Measurements from ENCODE around the gene CCNG2. TPM values are rescaled to one million over a fixed set of nuclear protein-coding genes. Genes with fewer than 3 reads are reported as not detected.

Gene CCNG2
- total RNA-seq, 1 experiment from 2014 or later, result 34.1 TPM

- H3K9me2 ChIP-seq (ENCODE audit: insufficient read depth), result no peaks in the 10 kb centered on the region
- ChIA-PET POLR2A (no interaction called here), CTCF (no interaction called here), RAD21 (ENCODE audit: low non-redundant PET in 1 of 2, low total read pairs in 2 of 2, uncharacterized antibody in 2 of 2, unreplicated experiment in 2 of 2) (no interaction called here)
- no peak overlapping the region for H3K4me2 ChIP-seq (ENCODE audit: low read length)
- no peaks in the 10 kb centered on the region for H4K20me1 ChIP-seq (ENCODE audit: insufficient read depth)
- H3K9me3 ChIP-seq (ENCODE audit: control insufficient read depth in 1 of 2, insufficient read depth in 1 of 2, low read depth in 1 of 2, low read length in 2 of 2), result no peaks in the 10 kb centered on the region
- no TSS peak for BruUV-seq (replicated peaks)
- intact Hi-C loops (cut with micrococcal nuclease), result no loop called here
- H3K27me3 ChIP-seq (ENCODE audit: insufficient read depth, low read length), result peaks cover 2% of the 10 kb centered on the region; the same call in 1 of the 2 replicates
- DNase-seq (ENCODE audit: low read depth, low spot score) (no peak), ATAC-seq (no peak)
- H3K27ac ChIP-seq (ENCODE audit: low read depth, low read length), result no peak overlapping the region
- no peak overlapping the region for H2AFZ ChIP-seq (ENCODE audit: low read depth, low read length, poor library complexity, severe bottlenecking)
- H3K4me1 ChIP-seq (ENCODE audit: control insufficient read depth in 1 of 2, insufficient read depth in 2 of 2, low read length in 2 of 2), result no peaks in the 10 kb centered on the region
- no peak overlapping the region for H3K4me3 ChIP-seq (replicated peaks in 1 of 2; ENCODE audit: low read depth in 1 of 2, low read length in 2 of 2)
- H3K36me3 ChIP-seq (ENCODE audit: control insufficient read depth in 1 of 2, insufficient read depth in 2 of 2, low read length in 2 of 2), result no peaks in the 10 kb centered on the region
- H3K9ac ChIP-seq (ENCODE audit: low read length), result no peak overlapping the region
- no peak for TF ChIP-seq YY1 (IDR thresholded peaks at IDR 0.05; ENCODE audit: extremely low read depth, insufficient replicate concordance, low read depth, low read length)
- TF ChIP-seq ZFX (IDR thresholded peaks at IDR 0.05), result no peak
- TF ChIP-seq EGR1 (IDR thresholded peaks at IDR 0.05; ENCODE audit: low read depth), result no peak
- TF ChIP-seq POLR2A (IDR thresholded peaks at IDR 0.05; ENCODE audit: borderline replicate concordance, extremely low read depth, insufficient read depth, insufficient read length), result no peak
- TF ChIP-seq, protein P1, sequence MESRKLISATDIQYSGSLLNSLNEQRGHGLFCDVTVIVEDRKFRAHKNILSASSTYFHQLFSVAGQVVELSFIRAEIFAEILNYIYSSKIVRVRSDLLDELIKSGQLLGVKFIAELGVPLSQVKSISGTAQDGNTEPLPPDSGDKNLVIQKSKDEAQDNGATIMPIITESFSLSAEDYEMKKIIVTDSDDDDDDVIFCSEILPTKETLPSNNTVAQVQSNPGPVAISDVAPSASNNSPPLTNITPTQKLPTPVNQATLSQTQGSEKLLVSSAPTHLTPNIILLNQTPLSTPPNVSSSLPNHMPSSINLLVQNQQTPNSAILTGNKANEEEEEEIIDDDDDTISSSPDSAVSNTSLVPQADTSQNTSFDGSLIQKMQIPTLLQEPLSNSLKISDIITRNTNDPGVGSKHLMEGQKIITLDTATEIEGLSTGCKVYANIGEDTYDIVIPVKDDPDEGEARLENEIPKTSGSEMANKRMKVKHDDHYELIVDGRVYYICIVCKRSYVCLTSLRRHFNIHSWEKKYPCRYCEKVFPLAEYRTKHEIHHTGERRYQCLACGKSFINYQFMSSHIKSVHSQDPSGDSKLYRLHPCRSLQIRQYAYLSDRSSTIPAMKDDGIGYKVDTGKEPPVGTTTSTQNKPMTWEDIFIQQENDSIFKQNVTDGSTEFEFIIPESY (IDR thresholded peaks at IDR 0.05; ENCODE audit: extremely low read depth, insufficient replicate concordance, low read length), result no peak
- TF ChIP-seq CEBPB (IDR thresholded peaks at IDR 0.05; ENCODE audit: low read depth), result no peak
- no peak for TF ChIP-seq CTCF (IDR thresholded peaks at IDR 0.05 in 2 of 3, conservative IDR thresholded peaks at IDR 0.05 in 1 of 3; ENCODE audit: borderline replicate concordance in 1 of 3, insufficient read depth in 1 of 3, low read depth in 2 of 3, low read length in 2 of 3)
- TF ChIP-seq SRF (IDR thresholded peaks at IDR 0.05; ENCODE audit: low read depth), result no peak
- TF ChIP-seq CBX3 (IDR thresholded peaks at IDR 0.05; ENCODE audit: low read depth), result no peak
- no peak for TF ChIP-seq EZH2 (IDR thresholded peaks at IDR 0.05)
- TF ChIP-seq FOSL1 (IDR thresholded peaks at IDR 0.05; ENCODE audit: low read depth), result no peak
- TF ChIP-seq, protein P2, sequence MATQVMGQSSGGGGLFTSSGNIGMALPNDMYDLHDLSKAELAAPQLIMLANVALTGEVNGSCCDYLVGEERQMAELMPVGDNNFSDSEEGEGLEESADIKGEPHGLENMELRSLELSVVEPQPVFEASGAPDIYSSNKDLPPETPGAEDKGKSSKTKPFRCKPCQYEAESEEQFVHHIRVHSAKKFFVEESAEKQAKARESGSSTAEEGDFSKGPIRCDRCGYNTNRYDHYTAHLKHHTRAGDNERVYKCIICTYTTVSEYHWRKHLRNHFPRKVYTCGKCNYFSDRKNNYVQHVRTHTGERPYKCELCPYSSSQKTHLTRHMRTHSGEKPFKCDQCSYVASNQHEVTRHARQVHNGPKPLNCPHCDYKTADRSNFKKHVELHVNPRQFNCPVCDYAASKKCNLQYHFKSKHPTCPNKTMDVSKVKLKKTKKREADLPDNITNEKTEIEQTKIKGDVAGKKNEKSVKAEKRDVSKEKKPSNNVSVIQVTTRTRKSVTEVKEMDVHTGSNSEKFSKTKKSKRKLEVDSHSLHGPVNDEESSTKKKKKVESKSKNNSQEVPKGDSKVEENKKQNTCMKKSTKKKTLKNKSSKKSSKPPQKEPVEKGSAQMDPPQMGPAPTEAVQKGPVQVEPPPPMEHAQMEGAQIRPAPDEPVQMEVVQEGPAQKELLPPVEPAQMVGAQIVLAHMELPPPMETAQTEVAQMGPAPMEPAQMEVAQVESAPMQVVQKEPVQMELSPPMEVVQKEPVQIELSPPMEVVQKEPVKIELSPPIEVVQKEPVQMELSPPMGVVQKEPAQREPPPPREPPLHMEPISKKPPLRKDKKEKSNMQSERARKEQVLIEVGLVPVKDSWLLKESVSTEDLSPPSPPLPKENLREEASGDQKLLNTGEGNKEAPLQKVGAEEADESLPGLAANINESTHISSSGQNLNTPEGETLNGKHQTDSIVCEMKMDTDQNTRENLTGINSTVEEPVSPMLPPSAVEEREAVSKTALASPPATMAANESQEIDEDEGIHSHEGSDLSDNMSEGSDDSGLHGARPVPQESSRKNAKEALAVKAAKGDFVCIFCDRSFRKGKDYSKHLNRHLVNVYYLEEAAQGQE (IDR thresholded peaks at IDR 0.05; ENCODE audit: low read depth), result no peak
- TF ChIP-seq SP1 (IDR thresholded peaks at IDR 0.05; ENCODE audit: low read depth), result no peak
- TF ChIP-seq POLR2AphosphoS5 (IDR thresholded peaks at IDR 0.05; ENCODE audit: low read depth, low read length), result no peak
- TF ChIP-seq JUND (IDR thresholded peaks at IDR 0.05), result no peak
- no peak for TF ChIP-seq RAD21 (IDR thresholded peaks at IDR 0.05; ENCODE audit: low read depth)
- TF ChIP-seq SIN3A (IDR thresholded peaks at IDR 0.05; ENCODE audit: low read depth), result no peak
- no peak for TF ChIP-seq ELF1 (IDR thresholded peaks at IDR 0.05; ENCODE audit: borderline replicate concordance, low read depth)
- H3K79me2 ChIP-seq (ENCODE audit: insufficient read depth, low read length), result no peaks in the 10 kb centered on the region
Measured at GRCh38 chr4:77219266-77219665, 62.3 kb downstream of the CCNG2 start.
